Hematopoietic multipotent progenitor cell treated with erythropoietin and hydrocortisone succinate and interleukin-3 and kit ligand, for 8 days (in vitro differentiated cells): Measurements from ENCODE around the gene SRRM5.
"Not testable (repeated sequence)": the region's sequence is repeated elsewhere in the genome, so short reads cannot be mapped to it uniquely, and the experiment has no call there.

Experiments
- DNase-seq: peaks from one replicate; pipeline ENCODE4 v3.0.0-alpha.2; 2015

Gene SRRM5

GRCh38 chr19:43616954-43617353 lies 5.1 kb downstream of the SRRM5 start:
- no peak for DNase-seq

GRCh38 chr19:43618921-43619261 lies 7.0 kb downstream of the SRRM5 start:
- DNase-seq: peak; percentile 89

DNA sequence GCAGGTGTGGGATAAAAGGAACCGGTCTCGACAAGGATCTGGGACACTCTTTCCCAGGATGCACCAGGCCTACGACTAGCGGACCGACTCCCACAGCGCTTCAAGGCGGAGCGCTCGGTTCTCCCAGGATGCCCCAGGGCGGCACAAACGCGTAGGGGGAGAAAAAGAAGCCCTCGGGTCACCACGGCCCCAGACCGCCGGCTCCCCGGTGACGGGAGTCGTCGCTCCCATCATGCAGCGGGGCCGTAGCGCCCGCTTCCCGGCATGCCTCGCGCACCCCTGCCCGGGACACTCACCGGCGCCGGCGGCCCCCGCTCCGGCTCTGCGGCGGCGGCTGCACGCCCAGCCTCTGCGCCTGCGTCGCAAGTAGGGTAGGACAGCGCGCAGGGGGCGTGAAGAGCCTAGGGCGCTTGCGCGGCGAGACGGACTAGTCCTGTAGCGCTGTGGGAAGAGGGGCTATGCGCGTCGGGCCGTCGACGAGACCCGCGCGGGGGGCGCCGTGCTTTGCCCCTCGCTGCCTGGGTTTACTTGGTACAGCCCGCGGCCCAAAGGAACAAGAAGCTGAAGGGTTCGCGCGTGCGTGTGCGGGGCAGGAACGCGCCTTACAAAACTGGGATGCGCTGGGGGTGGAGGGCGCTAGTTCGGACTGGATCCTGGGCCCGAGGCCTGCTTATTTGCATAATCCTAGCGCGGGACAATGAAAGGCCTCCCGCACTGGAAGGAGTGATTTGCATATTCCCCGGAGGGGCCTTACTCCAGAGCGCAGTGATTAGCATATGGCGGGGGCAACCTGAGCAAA lies 7.6 kb downstream of the SRRM5 start, which contains the start of gene ZNF428:
TSS of gene ZNF428 (minus strand) at position 368 of the 799 bp plus-strand sequence. CDS start 5,325 bp downstream, outside the sequence.
- peak; percentile 93 for DNase-seq

DNA sequence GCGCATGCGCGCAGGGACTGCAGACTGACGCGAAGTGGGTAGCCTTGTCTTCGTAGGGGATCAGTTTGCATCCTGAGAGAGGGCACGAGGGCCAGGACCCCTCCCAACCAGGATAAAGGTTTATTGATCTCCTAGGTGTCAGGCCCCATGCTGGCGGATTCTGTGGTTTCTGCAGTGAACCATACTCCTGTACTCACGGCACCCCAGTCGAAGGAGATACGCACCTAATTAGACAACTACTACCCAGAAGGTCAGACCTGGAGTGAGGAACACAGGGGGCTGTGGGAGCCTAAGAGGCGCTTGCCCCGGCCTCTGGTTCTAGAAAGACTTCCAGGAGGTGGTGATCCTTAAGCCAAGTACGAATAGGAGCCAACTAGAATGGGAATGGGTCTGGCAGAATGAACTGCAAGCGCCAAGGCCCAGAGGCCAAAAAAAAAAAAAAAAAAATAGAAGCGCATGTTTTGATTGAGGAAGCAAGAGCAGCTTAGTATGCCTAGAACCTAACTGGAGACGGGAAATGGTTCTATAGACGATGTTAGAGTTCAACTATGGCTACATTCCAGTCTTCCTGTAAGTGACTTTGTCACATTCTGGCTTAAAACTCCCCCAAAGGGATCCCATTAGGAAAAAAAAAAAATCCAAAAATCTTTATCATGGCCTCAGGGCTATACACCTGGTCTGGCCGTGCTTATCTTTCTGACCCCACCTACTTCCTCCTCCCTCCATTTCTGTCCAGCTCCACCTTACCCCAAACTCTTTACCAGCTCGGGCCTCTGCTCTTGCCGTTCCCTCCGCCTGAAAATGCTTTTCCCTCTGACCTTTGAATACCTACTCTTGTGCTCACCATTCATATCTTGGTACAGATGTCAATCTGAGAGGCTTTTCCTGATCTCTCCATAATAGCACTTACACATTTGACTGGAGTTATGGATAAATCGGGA lies 8.4 kb downstream of the SRRM5 start:
- DNase-seq: no peak

DNA sequence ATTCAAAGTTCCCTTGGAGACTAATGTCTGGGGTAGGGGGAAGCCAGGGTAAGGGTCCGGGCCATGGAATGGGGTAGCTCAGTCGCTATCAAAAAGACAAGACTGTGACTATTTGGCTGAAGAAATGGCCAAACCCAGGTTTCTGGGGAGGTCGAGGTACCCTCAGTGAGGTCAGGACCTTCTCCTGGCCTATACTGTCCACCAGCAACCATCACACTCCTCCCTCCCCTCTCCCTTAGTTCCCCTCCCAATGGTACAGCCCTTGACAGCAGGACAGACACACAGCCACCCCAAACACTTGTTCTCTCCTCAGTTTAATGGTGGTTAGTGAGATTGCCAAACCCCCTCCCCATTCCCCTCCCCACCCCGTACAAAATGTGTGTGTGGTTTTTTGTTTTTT lies 10.2 kb downstream of the SRRM5 start:
- no peak for DNase-seq

GRCh38 chr19:43622956-43623355 lies 11.1 kb downstream of the SRRM5 start:
- no peak for DNase-seq

DNA sequence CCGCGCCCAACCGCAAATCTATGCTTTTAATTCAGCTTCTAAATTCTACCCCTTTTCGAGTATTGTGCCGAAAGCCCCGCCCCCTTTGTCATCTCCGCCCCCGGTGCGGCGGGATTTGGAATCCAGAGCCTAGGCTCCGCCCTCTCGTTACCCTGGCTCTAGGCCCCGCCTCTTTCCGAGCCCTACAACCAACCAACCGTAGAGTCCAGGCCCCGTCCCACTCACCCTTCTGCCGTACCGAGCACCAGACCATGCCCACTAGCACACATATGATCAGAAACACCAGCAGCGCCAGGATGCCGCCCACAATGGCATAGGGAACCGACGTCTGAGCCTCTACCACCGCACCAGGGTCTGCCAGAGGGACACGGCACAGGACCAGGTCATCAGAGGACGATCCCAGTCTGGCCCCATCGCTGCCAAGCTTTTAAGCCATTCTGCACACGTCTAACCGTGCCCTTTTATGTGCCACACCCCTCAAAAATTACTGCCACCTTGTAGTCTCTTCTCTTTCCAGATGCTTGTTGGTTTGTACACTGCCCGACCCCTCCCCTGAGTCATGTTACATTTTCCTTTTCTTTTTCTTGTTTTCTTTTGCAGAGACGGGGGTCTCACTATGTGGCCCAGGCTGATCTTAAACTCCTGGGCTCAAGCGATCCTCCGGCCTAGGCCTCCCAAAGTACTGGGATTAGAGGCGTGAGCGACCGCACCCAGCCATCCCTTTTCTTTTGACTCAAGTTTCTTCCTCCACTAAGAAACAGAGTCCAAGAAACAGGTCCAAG lies 12.2 kb downstream of the SRRM5 start:
- peak; percentile 41 for DNase-seq

- peak; percentile 92 for DNase-seq
These were observed 13.0 kb downstream of the SRRM5 start for GRCh38 chr19:43624933-43625332.

DNA sequence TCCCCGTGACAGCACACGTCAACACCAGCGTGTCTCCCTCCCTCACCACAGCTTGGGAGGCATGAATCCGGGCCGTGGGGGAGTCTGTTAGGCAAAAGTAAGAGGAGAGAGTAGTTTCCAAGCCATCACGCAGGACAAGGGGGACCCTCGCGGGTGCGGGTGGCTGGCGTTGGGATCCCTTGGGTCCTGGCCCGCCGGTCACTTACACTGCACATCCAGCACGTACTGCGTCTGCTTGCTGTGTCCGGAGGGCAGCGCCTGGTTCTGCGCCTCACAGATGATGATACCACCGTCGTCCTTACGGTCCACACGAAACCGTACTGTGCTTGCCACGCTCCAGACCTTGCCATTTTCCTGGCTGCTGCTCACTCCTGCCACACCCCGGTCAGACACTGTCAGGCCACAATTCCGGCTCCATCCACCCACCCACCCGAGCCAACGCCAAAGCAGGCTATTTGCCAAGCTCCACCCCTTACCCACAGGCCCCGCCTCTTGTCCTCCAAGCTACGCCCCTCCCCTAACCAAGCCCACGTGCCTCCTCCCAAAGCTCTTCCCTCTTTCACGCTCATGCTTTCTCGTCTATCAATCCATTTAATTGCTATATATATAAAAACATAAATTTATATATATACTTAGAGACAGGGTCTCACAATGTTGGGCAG lies 14.2 kb downstream of the SRRM5 start:
- DNase-seq: peak; percentile 68

GRCh38 chr19:43626838-43627237 lies 14.9 kb downstream of the SRRM5 start:
- no peak for DNase-seq

DNA sequence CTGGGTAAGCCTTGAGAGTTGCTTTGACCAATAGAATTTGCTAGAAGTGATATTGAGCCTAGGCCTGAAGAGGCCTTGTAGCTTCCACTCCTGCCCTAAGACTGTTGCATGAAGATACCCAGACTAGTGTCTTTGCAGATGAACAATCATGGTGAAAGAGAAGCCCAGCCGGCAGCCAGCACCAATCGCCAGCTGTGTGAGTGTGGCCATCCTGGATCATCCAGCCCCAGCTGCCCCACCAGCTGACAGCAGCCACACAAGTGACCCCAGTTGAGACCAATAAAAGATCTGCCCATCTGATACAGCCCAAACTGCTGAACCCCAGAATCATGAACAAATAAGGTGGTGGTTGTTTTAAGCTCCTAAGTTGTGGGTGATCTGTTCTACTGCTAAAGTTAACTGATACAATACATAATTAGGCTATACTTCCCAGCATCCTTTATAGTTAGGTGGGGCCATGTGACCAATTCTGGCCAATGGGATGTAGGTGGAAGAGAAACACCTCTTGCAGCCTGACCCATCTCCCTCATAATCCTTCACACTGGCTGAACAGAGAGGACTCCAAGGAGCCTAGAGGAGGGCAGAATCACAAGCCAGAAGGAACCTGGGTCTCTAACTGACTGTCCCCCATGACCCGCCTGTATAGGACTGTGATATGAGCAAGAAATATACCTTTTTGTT lies 16.9 kb downstream of the SRRM5 start:
- DNase-seq: no peak

DNA sequence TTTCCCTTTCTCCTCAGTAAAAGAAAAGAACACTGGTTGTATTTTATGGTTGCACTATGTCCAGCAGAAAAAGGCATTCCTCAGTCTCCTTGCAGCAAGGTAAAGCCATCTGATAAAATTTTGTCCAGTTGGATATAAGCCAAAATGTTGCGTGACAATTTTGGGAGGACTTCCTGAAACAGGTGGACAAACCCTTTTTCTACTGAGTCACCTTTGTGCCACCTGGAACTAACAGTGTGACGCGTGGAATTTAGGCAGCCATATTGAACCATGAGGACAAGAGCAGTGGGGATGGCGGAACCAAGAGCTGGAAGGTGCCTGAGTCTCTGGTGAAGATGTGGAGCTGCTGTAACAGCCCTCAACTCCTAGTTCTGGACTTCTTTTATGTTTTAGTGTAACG lies 19.6 kb downstream of the SRRM5 start:
- DNase-seq: no peak

DNA sequence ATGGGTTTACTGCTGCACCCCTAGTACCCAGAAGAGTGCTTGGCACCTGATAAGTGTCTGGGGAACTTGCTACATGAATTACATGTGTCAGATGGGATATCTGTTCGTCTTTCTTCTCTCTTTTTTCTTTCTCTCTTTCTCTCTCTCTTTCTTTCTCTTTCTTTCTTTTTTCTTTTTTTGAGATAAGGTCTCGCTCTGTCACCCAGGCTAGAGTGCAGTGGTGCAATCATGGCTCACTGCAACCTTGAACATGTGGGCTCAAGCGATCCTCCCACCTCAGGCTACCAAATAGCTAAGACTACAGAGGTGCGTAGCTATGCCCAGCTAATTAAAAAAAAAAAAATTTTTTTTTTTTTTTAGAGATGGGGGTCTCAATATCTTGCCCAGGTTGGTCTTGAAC lies 21.6 kb downstream of the SRRM5 start:
- no peak for DNase-seq

- no peak for DNase-seq
These were observed 22.2 kb downstream of the SRRM5 start for GRCh38 chr19:43634068-43634467.

DNA sequence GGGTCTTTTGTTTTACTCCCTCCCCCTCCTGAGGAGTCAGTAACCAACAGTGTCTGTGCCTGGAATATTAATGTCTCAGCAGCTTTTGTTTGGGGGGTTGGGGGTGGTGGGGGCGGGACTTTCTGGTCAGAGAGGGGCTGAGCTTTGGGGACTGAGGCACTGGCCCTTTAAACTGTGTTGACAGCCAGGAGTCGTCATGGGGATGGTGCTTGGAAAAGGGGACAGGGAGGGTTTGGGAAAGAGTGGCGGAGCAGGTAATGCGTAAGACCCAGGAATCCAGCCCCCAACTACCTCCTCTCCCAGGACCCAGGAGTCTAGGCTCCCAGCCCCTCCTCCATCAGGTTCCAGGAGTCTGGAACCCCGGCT lies 22.6 kb downstream of the SRRM5 start:
- no peak for DNase-seq

DNA sequence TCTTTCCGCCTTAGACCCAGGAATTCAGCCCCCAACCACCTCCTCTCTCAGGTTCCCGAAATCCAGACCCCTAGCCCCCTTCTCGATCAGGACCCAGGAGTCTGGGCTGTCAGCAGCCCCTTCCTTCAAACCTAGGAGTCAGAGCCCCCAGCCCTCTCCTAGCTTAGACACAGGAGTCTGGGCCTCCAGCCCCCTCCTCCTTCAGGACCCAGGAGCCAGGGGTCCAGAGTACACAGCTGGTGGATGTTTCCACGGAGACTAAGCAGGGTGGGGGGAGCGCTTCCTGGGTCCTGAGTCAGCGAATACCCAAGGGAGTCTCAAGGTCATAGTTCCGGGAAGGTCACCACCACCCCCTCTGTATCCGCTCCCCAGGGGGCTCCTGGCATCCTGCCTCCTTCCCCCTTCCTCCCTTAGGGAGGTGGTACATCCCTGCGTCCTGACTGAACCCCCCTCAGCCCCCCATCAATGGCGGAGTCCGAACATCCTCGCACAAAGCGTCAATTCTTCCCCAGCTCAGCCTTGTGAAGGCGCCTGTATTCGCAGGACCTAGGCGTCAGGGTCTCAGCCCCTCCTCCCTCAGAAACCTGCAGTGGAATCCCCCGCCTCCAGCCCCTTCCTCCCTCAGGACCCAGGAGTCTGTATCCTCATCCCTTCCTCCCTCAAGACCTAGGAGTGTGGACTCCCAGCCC lies 23.1 kb downstream of the SRRM5 start:
- no peak for DNase-seq

GRCh38 chr19:43635561-43635940 lies 23.7 kb downstream of the SRRM5 start:
- DNase-seq: not testable (repeated sequence)

GRCh38 chr19:43636121-43636683 lies 24.3 kb downstream of the SRRM5 start:
- DNase-seq: no peak

DNA sequence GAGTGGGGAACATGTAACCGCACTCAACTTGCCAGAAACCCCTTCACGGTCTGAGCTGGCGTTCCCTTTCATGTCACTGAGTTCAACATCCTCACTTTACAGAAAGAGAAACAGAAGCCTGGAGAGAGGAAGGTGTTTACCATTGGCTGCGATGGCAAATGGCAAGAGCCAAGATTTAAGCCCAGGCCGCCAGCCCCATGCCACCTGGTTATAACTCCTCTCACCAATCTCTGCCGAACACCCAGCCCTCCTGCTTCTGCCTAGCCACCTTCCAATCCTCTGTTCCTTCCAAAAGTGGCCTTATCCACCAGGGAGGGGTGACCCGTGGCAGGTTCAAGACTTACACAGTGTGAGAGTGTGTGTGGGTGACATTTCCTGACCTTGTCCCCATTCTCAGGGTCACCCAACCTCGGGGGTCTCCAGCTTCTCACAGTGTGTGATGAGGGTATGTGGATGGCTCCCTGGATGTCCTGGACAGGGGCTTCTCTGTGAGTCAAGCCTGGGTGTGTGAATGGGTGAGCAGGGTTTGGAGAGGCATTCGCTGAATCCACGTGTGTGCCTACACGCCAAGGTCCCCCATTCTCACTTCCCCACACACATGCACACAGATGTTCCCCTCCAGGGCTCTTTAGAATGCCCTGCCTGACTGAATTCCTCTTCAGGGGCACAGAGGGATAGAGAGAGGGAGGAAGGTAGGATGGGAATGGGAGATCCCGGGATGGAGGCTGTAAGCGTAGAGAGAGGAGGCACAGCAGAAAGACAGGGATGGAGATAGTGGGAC lies 26.5 kb downstream of the SRRM5 start:
- DNase-seq: no peak

- no peak for DNase-seq
These were observed 27.2 kb downstream of the SRRM5 start for GRCh38 chr19:43638995-43639518.
